CD14-positive monocyte (primary cell): ENCODE data around the gene GHDC. TPM values are rescaled to one million over a fixed set of nuclear protein-coding genes. Genes with fewer than 3 reads are reported as not detected.
A peak's percentile ranks its signal among the peaks of the same experiment; 100 is the strongest.
"Not testable (repeated sequence)": the region's sequence is repeated elsewhere in the genome, so short reads cannot be mapped to it uniquely, and the experiment has no call there.

ENCODE experiments used
- DNase-seq, 3 donors: peaks; one replicate each; pipeline ENCODE4 v3.0.0-alpha.2; 2011 to 2022
- H2AFZ ChIP-seq: 2 replicates; pipeline ENCODE4 v1.6.0; 2012; ENCODE audit warnings: mild to moderate bottlenecking, low read depth, low read length, inconsistent platforms; ENCODE audit not compliant: insufficient read depth, poor library complexity, severe bottlenecking
- H3K27ac ChIP-seq, 2 donors: 1 replicate in 1 of 2; 2 replicates in 1 of 2; pipeline ENCODE4 v1.5.1; 2012 to 2013; ENCODE audit warnings: low read length in 2 of 2, control low read depth in 1 of 2, inconsistent platforms in 1 of 2, low read depth in 1 of 2, mild to moderate bottlenecking in 1 of 2
- H3K27me3 ChIP-seq, 2 donors: one replicate each; pipeline versions ENCODE4 v1.6.0 to v1.6.1; 2011 to 2013; ENCODE audit warnings: low read length in 2 of 2; ENCODE audit not compliant: control insufficient read depth in 2 of 2, insufficient read depth in 2 of 2
- H3K36me3 ChIP-seq, 2 donors: replicated peaks in 1 of 2; 1 replicate in 1 of 2; 2 replicates in 1 of 2; pipeline versions ENCODE4 v1.5.1 to v1.6.1; 2012 to 2013; ENCODE audit warnings: low read length in 2 of 2, control low read depth in 1 of 2, inconsistent platforms in 1 of 2, mild to moderate bottlenecking in 1 of 2; ENCODE audit not compliant: insufficient read depth in 2 of 2, control insufficient read depth in 1 of 2
- H3K4me1 ChIP-seq, 2 donors: 1 replicate in 1 of 2; 2 replicates in 1 of 2; pipeline versions ENCODE4 v1.5.1 to v1.6.1; 2012 to 2013; ENCODE audit warnings: low read length in 2 of 2, control low read depth in 1 of 2, inconsistent platforms in 1 of 2, mild to moderate bottlenecking in 1 of 2, moderate library complexity in 1 of 2; ENCODE audit not compliant: insufficient read depth in 2 of 2, control insufficient read depth in 1 of 2
- H3K4me2 ChIP-seq: replicated peaks from 2 replicates; pipeline ENCODE3; 2012; ENCODE audit warnings: low read length, moderate library complexity, mild to moderate bottlenecking; ENCODE audit not compliant: poor library complexity, severe bottlenecking; ENCODE audit errors: extremely low read depth
- H3K4me3 ChIP-seq, 3 experiments: fragments of 200-600 bp in 1 of 3; sonication (generic) in 1 of 3; replicated peaks in 1 of 3; 1 replicate in 2 of 3; 2 replicates in 1 of 3; pipeline ENCODE4 v1.5.1; 2011 to 2013; ENCODE audit warnings: low read length in 3 of 3, mild to moderate bottlenecking in 3 of 3, control low read depth in 2 of 3, low read depth in 2 of 3, inconsistent platforms in 1 of 3, moderate library complexity in 1 of 3
- H3K79me2 ChIP-seq: 2 replicates; pipeline ENCODE4 v1.6.0; 2012; ENCODE audit warnings: mild to moderate bottlenecking, control low read depth, inconsistent platforms, low read length, moderate library complexity; ENCODE audit not compliant: insufficient read depth
- H3K9ac ChIP-seq: 2 replicates; pipeline ENCODE4 v1.6.0; 2017; ENCODE audit warnings: low read length, mild to moderate bottlenecking; ENCODE audit not compliant: insufficient read depth, poor library complexity, severe bottlenecking
- H3K9me3 ChIP-seq, 2 donors: replicated peaks in 1 of 2; 1 replicate in 1 of 2; 2 replicates in 1 of 2; pipeline versions ENCODE4 v1.5.1 to v1.6.1; 2012 to 2013; ENCODE audit warnings: low read length in 2 of 2, control low read depth in 1 of 2; ENCODE audit not compliant: control insufficient read depth in 1 of 2, insufficient read depth in 1 of 2
- H4K20me1 ChIP-seq: 2 replicates; pipeline ENCODE4 v1.6.0; 2012; ENCODE audit warnings: mild to moderate bottlenecking, low read length, control low read depth, moderate library complexity; ENCODE audit not compliant: insufficient read depth
- H3K27ac Mint-ChIP-seq, 7 donors: one replicate each; pipeline ENCODE4 v1.8.0; 2020; ENCODE audit warnings: mild to moderate bottlenecking in 7 of 7, mixed read lengths in 7 of 7, moderate library complexity in 6 of 7, inconsistent platforms in 2 of 7
- H3K27me3 Mint-ChIP-seq, 3 donors: one replicate each; pipeline ENCODE4 v1.8.0; 2021 to 2022; ENCODE audit warnings: low read depth in 3 of 3, mild to moderate bottlenecking in 3 of 3, mixed read lengths in 3 of 3, moderate library complexity in 3 of 3, inconsistent platforms in 1 of 3
- H3K36me3 Mint-ChIP-seq, 2 donors: one replicate each; pipeline ENCODE4 v1.8.0; 2020; ENCODE audit warnings: mixed read lengths in 2 of 2, inconsistent platforms in 1 of 2, mild to moderate bottlenecking in 1 of 2
- H3K4me1 Mint-ChIP-seq: one replicate; pipeline ENCODE4 v1.8.0; 2020; ENCODE audit warnings: mild to moderate bottlenecking, mixed read lengths
- H3K4me3 Mint-ChIP-seq, 2 donors: one replicate each; pipeline ENCODE4 v1.8.0; 2020; ENCODE audit warnings: mild to moderate bottlenecking in 2 of 2, mixed read lengths in 2 of 2, moderate library complexity in 1 of 2
- H3K9me3 Mint-ChIP-seq, 7 donors: one replicate each; pipeline ENCODE4 v1.8.0; 2020 to 2022; ENCODE audit warnings: mixed read lengths in 7 of 7, mild to moderate bottlenecking in 6 of 7, moderate library complexity in 6 of 7, inconsistent platforms in 2 of 7
- WGBS: methylation state at CpG from one replicate; pipeline ENCODE4 v1.1.5; 2013; ENCODE audit warnings: missing lambda C conversion rate; ENCODE audit not compliant: insufficient coverage; 5-methylcytosine and 5-hydroxymethylcytosine counted together
- intact Hi-C, 2 donors: fragments of 100-400 bp; cut with micrococcal nuclease; formaldehyde crosslinking; loops; one replicate each; pipeline versions ENCODE4 v1.15.0 to v1.15.1; 2023
- polyA plus RNA-seq, 3 donors: library from polyadenylated mRNA; depleted of rRNA in 1 of 3; unstranded in 2 of 3; stranded (reverse) in 1 of 3; fragments of 300-500 nt in 2 of 3; fragments of >200 nt in 1 of 3; fragmentation: Illumina TruSeq in 2 of 3; gene quantifications; 1 replicate in 2 of 3; 2 replicates in 1 of 3; pipeline ENCODE4 v1.2.3, GENCODE V29; 2012 to 2021
- TF ChIP-seq, protein P1 (sequence below): fragments of 200-600 bp; IDR thresholded peaks from one replicate; pipeline ENCODE4 v1.8.0; 2022; ENCODE audit warnings: antibody characterized with exemption, mild to moderate bottlenecking

Gene GHDC
- polyA plus RNA-seq, 3 donors: 20.0 to 31.6 (median 20.6) TPM

DNA sequence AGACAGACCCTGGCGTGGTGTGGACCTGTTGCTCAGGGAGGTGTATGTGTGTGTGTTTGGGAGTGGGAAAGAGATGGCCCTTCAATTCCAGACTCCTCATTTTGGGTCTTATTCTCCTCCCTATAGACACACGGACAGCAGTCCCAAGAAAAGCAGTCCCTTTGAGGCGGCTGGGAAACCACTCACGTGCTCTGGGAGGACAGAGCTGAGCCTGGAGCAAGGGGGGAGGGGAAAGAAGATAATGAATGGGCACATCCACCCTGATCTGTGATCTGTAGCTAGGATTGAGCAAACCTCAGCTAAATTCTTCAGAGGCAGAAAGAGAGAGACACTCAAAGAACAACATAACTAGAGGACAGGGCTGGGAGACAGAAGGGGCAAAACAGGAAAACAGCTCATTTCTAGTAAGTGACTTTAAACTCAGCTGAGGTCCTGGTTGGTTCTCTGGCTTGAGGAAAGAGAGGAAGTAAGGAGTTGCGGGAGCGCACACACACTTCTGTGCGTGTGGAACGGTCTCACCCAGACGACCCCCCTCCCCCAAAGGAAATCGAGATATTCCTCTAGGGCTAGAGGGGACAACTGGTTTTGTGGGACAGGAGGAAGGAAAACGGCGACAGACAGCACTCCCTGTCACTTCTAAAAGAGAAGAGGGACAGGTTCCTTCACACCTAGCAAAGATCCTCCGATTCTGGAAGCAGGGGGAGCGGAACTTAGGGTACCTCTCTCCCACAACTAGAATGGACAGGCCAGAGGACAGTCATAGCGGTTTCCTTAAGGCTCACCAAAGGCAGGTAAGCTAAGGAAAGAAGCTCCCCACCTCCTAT, 40.2 kb downstream of the GHDC start:
- H3K9me3 ChIP-seq: no peaks in the 10 kb centered on the region
- H3K4me2 ChIP-seq: peak overlapping the region; percentile 75
- Mint-ChIP-seq H3K36me3 (peaks cover 15 to 30% of the 10 kb centered on the region in 2 donors), H3K4me3 (peak overlapping the region; percentile 93 to 97), H3K27ac (peak overlapping the region; percentile 88 to 97 (median 93)), H3K9me3 (no peaks in the 10 kb centered on the region), H3K4me1 (peaks cover 36% of the 10 kb centered on the region), H3K27me3 (peaks cover 0 to 2% (median 0%) of the 10 kb centered on the region in 3 donors)
- H4K20me1 ChIP-seq: peaks cover 56% of the 10 kb centered on the region
- TF ChIP-seq, protein P1, sequence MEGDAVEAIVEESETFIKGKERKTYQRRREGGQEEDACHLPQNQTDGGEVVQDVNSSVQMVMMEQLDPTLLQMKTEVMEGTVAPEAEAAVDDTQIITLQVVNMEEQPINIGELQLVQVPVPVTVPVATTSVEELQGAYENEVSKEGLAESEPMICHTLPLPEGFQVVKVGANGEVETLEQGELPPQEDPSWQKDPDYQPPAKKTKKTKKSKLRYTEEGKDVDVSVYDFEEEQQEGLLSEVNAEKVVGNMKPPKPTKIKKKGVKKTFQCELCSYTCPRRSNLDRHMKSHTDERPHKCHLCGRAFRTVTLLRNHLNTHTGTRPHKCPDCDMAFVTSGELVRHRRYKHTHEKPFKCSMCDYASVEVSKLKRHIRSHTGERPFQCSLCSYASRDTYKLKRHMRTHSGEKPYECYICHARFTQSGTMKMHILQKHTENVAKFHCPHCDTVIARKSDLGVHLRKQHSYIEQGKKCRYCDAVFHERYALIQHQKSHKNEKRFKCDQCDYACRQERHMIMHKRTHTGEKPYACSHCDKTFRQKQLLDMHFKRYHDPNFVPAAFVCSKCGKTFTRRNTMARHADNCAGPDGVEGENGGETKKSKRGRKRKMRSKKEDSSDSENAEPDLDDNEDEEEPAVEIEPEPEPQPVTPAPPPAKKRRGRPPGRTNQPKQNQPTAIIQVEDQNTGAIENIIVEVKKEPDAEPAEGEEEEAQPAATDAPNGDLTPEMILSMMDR: no peak
- no CpG with 5 or more reads among the region's 15 CpGs for WGBS
- H3K9ac ChIP-seq: peak overlapping the region; percentile 94
- peak overlapping the region; percentile 84 to 89 (median 88) for H3K4me3 ChIP-seq
- peak; percentile 48 to 76 (median 69) for DNase-seq
- H3K79me2 ChIP-seq: peaks cover 58% of the 10 kb centered on the region
- H3K4me1 ChIP-seq: peaks cover 19 to 34% of the 10 kb centered on the region in 2 donors
- intact Hi-C loops: loop anchor here in 1 of 2 donors (2.0 kb wide), 1 partner anchor 187 kb away; the partner anchor contains the start of gene CNP
- H2AFZ ChIP-seq: peak overlapping the region; percentile 53
- peaks cover 11 to 29% of the 10 kb centered on the region in 2 donors for H3K36me3 ChIP-seq
- peak overlapping the region; percentile 78 to 87 for H3K27ac ChIP-seq
- no peaks in the 10 kb centered on the region for H3K27me3 ChIP-seq

DNA sequence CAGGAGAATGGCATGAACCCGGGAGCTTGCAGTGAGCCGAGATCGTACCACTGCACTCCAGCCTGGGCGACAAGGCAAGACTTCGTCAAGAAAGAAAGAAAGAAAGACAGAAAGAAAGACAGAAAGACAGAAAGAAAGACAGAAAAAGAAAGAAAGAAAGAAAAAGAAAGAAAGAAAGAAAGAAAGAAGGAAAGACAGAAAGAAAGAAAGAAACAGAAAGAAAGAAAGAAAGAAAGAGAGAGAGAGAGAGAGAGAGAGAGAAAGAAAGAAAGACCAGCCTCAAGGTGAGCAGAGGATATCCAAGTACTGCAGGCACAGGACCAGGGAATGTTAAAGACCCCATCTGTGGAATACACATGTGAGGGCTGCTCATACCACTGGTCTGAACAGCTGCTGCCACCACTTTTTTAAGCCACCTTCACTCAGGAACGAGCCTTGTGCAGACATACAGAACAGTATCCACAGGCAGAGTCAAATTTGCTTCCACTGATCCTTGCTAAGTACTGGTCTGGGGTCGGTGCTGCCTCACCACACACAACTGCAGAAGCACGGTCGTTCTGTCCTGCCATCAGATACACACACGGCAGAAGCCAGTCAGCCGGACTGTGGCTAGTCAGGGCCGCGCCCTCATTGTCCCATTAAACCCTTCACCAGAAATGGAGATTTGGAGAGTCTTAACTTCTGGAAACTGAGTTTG, 47.2 kb downstream of the GHDC start:
- Histone ChIP-seq H3K4me1 (peaks cover 0 to 1% of the 10 kb centered on the region in 2 donors), H3K36me3 (peaks cover 41 to 84% of the 10 kb centered on the region in 2 donors), H4K20me1 (peaks cover 98% of the 10 kb centered on the region), H3K27ac (no peak overlapping the region), H3K4me3 (no peak overlapping the region), H3K27me3 (no peaks in the 10 kb centered on the region), H3K9me3 (no peaks in the 10 kb centered on the region), H2AFZ (no peak overlapping the region), H3K4me2 (no peak overlapping the region), H3K9ac (no peak overlapping the region), H3K79me2 (peaks cover 98% of the 10 kb centered on the region)
- intact Hi-C loops: no loop called here
- TF ChIP-seq, protein P1: no peak
- WGBS: 96% methylated on average over 4 of the region's 13 CpGs
- peaks cover 24% of the 10 kb centered on the region for H3K4me1 Mint-ChIP-seq
- H3K4me3 Mint-ChIP-seq: no peak overlapping the region
- peaks cover 41 to 73% of the 10 kb centered on the region in 2 donors for H3K36me3 Mint-ChIP-seq
- peak overlapping the region in 1 of 7 donors; percentile 34 for H3K27ac Mint-ChIP-seq
- no peaks in the 10 kb centered on the region for H3K9me3 Mint-ChIP-seq
- H3K27me3 Mint-ChIP-seq: no peaks in the 10 kb centered on the region
- DNase-seq: no peak

DNA sequence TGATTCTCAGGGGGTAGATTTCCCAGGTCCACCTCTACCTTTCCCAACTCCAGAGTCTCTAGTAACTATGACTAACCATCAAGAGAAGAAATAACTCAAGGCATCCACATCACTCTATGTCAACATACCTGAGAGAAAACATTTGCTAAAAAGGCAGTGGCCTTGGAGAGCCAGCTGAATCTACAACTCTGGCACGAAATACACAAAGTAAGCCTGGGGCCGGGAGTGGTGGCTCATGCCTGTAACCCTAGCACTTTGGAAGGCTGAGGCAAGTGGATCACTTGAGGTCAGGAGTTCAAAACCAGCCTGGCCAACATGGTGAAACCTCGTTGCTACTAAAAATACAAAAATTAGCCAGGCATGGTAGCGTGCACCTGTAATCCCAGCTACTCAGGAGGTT, 51.2 kb downstream of the GHDC start:
- H3K4me1 ChIP-seq, H3K27me3 ChIP-seq, H3K4me2 ChIP-seq, H2AFZ ChIP-seq, H3K9me3 ChIP-seq, H3K4me3 ChIP-seq, H3K27me3 Mint-ChIP-seq, intact Hi-C loops, DNase-seq, H3K4me3 Mint-ChIP-seq, H3K9me3 Mint-ChIP-seq, H3K9ac ChIP-seq: not testable (repeated sequence)
- WGBS: 100% methylated on average over 4 of the region's 4 CpGs
- H3K4me1 Mint-ChIP-seq: peaks cover 33% of the 10 kb centered on the region
- H3K36me3 Mint-ChIP-seq: peaks cover 33 to 73% of the 10 kb centered on the region in 2 donors
- H4K20me1 ChIP-seq: peaks cover 97% of the 10 kb centered on the region
- H3K36me3 ChIP-seq: peaks cover 41 to 86% of the 10 kb centered on the region in 2 donors
- peak overlapping the region in 1 of 2 donors; percentile 53 for H3K27ac ChIP-seq
- peaks cover 98% of the 10 kb centered on the region for H3K79me2 ChIP-seq
- peak overlapping the region in 3 of 7 donors; percentile 12 to 71 (median 24) for H3K27ac Mint-ChIP-seq
